Measurements from ENCODE around the gene STRA6.

Gene STRA6

DNA sequence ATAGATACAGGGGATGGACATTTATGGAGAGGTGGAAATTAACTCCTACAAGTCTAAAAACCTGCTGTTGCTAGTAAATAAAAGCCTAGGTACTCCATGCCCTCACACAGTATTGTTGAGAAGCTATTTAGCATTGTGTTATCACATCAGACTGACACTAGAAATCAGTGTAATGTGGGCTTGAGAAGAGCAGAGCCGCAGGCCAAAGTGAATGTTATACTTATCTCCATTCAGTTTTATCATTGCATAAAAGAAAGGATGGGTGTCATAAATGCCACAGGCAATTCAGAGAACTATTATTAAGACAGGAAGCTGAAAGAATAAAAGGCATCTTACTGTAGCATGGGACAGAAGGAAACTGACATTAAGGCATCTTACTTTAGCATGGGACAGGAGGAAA is 42.8 kb downstream of the STRA6 start:
- no peak for DNase-seq

DNA sequence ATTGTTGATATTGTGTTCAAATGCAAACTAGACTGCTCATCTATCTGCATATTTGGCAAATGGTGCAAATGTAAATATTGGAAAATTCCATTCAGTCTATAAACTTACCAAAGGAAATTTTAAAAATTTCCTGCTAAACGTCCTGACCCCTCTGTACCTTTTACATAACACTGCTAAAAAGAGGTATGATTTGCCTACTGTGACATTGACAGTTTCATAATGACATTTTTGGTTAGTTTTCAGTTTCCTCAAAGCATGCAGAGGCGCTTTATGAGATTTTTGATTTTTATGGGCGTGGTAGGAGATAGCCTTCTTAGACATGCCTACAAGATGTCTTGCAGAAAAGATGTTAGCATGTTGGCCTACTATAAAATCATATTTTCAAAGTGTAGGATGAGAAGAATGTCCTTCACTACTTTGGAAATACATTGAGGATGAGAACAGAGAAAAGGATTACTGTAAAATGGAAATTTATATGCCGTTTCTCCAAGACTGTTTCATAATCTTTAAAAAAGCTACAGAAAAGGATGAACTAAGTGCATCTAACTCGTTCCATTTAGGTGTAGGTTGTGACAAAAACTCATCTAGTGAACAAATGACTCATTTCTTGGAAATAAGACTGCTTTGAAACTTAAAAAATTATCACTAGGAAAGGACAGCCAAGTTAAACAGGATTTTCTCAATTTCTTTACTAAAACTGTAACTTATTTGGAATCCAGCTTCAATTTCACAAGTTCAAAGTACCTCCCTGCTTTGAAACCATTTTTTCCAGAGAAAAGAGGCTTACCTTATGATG is 43.5 kb downstream of the STRA6 start:
- DNase-seq: no peak

GRCh38 chr15:74157868-74158827 is 44.4 kb downstream of the STRA6 start:
- DNase-seq: no peak

- no peak for DNase-seq
These were observed 45.7 kb downstream of the STRA6 start for GRCh38 chr15:74156678-74157411.

GRCh38 chr15:74155766-74156417 is 46.7 kb downstream of the STRA6 start:
- no peak for DNase-seq

DNA sequence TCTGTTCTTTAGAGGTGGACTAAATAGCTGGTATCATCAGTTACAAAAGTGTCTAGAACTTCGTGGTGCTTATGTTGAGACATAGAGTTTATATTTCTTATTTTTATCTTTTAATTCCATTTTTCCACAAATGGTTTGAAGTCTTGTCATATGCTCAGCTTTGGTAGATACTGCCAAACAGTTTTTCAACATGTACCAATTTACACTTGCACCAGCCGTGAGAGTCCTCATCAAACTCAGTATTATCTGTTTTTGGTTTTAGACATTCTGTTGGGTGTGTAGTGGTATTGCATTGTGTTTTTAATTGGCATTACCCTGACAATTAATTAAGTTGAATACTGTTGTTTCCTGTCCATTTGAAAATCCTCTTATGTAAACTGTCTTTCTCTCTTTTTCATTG is 55.5 kb downstream of the STRA6 start:
- DNase-seq: no peak

- DNase-seq: no peak
These were observed 56.2 kb downstream of the STRA6 start for GRCh38 chr15:74146277-74146800.

GRCh38 chr15:74144153-74144775 is 58.3 kb downstream of the STRA6 start:
- no peak for DNase-seq

- DNase-seq: no peak
These were observed 61.0 kb downstream of the STRA6 start for GRCh38 chr15:74141591-74141990.

GRCh38 chr15:74138642-74139041 is 63.9 kb downstream of the STRA6 start:
- no peak for DNase-seq

DNA sequence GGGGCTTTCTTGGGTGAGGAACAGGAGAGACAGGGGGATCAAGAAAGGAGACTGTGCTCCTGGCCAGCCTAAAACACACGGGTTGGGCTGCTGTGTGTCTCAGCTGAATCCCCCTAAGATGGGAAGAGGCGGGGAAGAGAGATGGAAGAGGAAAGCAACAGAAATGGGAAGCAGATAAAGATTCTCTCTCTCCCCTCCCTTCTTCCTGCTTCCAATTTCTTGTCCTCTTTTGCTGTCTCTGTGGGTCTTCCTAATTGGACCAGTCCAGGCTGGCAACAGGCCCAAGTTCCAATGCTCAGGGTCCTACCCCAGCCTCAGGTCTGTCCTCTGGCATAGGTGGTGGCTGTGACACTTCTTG is 65.1 kb downstream of the STRA6 start:
- no peak for DNase-seq

DNA sequence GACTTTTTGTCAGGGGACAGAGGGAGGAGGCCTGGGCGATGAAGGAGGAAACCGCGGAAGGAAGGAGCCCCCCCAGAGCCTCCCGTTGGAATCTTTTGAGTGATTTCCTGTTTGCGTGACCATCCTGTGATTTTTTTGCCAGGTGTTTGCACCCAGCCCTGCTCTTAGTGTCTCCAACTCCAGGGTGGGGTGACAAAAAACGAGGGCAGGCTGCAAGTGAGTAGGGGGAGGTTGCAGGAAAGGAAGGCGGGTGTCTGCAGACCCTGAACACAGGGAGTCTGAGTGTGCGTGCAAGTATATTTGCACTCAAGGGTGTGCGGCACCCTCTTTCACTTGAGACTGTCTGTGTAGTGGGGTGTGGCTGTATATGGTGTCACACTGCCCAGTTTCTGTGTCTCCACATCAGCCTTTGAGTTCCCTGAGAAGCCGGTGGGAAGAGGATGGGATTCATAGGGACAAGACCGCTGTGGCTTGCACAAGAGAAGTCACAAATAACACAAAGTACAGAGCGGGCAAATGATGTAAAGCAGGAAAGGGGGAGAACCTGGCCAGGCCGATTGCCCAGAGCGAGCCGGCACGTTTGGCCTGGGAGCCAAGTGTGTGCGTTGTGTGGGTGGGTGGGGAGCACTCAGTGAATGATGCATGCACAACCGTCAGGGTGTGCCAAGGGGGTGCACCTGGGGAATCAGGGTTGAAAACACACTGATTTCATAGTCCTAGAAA is 65.6 kb downstream of the STRA6 start:
- peak in 1 of 2 experiments; percentile 20 for DNase-seq

DNA sequence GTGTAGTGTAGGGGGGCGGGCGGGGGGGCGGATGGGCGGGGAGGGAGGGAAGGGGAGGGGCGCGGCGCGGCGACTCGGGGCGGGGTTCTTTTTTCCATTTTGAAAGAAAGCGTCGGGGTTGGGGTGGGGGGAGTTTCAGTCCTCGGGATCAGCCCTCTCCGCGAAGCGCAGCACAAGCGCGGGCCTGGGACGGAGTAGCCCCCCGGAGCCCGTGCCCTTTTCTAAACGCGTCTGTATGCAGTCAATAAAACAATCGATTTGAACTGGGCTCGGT is 66.1 kb downstream of the STRA6 start:
- peak in 1 of 2 experiments; percentile 79 for DNase-seq

DNA sequence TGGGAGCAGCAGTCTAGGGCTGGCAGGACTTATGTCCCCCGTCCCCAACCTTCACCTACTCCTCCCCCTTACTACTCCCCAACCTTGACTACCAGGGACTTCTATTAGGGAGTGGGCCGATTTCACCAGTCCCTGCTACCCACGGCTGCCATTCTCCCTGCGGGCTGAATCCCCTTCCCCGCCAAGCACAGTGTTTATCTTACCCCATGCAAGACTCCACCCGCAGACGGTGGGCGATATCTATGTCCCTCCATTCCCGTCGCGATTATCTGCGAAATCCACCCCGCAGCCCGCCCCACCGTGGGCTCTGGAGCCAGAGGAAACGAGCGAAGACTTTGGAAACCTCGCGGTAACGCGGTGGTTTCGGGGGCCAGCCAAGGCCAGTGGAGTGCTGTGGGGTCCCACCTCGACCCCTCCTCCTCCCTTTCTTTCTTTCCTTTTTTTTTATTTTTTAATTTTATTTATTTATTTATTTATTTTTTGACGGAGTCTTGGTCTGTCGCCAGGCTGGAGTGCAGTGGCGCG is 67.5 kb downstream of the STRA6 start:
- no peak for DNase-seq

DNA sequence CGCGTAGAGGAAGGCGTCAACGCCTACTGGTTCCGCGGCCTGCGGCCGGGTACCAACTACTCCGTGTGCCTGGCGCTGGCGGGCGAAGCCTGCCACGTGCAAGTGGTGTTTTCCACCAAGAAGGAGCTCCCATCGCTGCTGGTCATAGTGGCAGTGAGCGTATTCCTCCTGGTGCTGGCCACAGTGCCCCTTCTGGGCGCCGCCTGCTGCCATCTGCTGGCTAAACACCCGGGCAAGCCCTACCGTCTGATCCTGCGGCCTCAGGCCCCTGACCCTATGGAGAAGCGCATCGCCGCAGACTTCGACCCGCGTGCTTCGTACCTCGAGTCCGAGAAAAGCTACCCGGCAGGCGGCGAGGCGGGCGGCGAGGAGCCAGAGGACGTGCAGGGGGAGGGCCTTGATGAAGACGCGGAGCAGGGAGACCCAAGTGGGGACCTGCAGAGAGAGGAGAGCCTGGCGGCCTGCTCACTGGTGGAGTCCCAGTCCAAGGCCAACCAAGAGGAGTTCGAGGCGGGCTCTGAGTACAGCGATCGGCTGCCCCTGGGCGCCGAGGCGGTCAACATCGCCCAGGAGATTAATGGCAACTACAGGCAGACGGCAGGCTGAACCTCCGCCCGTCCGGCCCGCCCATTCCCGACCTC is 68.1 kb downstream of the STRA6 start:
- DNase-seq: no peak

DNA sequence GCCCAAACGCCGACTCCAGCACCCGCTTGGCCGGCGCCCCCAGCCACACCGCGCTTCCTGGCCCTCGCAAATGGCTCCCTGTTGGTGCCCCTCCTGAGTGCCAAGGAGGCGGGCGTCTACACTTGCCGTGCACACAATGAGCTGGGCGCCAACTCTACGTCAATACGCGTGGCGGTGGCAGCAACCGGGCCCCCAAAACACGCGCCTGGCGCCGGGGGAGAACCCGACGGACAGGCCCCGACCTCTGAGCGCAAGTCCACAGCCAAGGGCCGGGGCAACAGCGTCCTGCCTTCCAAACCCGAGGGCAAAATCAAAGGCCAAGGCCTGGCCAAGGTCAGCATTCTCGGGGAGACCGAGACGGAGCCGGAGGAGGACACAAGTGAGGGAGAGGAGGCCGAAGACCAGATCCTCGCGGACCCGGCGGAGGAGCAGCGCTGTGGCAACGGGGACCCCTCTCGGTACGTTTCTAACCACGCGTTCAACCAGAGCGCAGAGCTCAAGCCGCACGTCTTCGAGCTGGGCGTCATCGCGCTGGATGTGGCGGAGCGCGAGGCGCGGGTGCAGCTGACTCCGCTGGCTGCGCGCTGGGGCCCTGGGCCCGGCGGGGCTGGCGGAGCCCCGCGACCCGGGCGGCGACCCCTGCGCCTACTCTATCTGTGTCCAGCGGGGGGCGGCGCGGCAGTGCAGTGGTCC is 68.7 kb downstream of the STRA6 start:
- no peak for DNase-seq

DNA sequence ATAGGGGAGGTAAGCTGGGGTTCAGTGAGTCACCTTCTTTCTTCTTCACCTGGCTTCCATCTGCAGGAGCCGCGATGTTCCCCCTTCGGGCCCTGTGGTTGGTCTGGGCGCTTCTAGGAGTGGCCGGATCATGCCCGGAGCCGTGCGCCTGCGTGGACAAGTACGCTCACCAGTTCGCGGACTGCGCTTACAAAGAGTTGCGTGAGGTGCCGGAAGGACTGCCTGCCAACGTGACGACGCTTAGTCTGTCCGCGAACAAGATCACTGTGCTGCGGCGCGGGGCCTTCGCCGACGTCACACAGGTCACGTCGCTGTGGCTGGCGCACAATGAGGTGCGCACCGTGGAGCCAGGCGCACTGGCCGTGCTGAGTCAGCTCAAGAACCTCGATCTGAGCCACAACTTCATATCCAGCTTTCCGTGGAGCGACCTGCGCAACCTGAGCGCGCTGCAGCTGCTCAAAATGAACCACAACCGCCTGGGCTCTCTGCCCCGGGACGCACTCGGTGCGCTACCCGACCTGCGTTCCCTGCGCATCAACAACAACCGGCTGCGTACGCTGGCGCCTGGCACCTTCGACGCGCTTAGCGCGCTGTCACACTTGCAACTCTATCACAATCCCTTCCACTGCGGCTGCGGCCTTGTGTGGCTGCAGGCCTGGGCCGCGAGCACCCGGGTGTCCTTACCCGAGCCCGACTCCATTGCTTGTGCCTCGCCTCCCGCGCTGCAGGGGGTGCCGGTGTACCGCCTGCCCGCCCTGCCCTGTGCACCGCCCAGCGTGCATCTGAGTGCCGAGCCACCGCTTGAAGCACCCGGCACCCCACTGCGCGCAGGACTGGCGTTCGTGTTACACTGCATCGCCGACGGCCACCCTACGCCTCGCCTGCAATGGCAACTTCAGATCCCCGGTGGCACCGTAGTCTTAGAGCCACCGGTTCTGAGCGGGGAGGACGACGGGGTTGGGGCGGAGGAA is 69.6 kb downstream of the STRA6 start:
- no peak for DNase-seq

DNA sequence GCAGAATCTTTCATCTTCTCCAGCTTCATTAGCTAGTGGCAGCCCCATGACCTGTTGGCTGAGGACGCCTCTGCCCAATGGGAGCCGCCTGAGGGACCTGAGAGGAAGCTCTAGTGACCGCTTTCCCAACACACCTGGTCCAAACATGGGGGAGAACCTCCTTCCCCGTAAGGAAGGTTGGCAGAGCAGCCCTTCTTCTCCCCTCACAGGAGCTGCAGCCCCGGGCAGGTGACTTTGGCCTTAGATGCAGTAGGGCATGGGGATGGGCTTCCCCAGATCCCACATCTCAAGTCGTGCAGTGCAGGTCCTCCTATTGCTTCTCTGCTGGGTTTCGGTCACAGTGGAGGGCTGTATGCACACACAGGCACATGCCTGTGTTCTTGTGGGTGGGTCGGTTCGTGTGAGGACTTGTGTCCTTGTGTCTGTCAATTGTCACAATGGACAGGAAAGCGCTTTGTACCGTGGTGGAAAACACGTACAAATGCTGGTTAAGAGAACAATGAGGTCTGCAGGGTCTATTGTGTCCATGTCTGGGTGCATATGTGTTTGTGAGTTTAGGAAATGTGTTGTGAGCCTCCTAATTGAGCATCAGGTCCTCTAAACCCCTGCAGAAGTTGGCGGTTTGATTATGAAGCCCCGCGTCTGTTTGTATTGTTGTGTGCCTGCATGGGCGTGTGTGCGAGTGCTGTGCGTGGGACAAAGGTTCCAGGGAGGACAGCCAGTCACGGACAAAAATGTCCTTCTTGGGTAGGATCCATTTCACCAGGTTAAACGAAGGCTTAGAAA is 70.8 kb downstream of the STRA6 start:
- no peak for DNase-seq

Measured in NCI-H187 (cell line).